Measurements from ENCODE around the gene LAMC3.
"Not testable (repeated sequence)": the region's sequence is repeated elsewhere in the genome, so short reads cannot be mapped to it uniquely, and the experiment has no call there.

The LAMC3 gene

DNA sequence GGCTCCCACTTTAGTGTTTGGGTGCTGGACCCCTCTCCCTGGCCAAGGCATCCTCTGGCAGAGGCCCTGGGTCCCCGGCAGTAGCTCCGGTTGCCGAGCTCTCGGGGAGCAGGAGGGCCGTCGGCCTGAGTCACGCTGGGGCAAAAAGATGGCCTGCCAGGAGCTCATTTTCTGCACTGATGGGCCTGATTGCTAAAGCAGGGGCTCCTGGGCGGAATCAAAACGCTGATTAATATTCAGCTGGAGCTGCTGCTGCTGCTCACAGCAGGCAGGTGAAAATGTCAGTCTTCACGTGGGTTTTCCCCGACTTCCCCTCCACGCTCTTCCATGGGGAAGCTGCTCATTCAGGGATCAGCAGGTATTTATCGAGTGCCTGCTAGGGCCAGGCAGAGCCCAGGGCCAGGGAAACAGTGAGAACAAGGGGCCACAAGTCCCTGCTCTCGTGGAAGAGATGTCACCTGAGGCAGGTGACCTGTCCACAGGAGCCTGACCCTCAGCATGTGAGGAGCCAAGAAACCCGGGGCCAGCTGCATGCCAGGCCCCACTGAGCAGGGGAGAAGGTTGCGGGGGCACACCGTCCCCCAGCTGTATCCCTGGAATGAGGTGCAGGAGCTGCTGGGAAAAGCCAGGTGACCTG, 22.1 kb downstream of the LAMC3 start:
- no peak for DNase-seq

DNA sequence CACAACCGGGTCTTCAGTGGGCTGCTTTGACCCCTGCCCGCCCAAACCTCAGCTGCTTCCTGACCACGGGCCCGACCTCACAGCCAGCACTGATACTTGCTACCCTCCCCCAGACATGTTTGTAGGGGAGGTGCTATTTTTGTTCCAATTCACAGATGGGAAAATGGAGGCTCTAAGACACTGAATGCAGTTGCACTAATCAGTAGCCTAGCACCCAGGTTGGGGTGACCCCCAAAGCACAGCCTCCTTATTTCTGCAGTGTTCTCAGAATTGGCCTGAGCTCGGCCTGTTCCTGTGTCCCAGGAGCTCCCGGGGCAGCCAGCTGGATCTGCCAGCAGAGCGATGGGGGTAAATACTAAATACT, 22.6 kb downstream of the LAMC3 start:
- no peak for DNase-seq

DNA sequence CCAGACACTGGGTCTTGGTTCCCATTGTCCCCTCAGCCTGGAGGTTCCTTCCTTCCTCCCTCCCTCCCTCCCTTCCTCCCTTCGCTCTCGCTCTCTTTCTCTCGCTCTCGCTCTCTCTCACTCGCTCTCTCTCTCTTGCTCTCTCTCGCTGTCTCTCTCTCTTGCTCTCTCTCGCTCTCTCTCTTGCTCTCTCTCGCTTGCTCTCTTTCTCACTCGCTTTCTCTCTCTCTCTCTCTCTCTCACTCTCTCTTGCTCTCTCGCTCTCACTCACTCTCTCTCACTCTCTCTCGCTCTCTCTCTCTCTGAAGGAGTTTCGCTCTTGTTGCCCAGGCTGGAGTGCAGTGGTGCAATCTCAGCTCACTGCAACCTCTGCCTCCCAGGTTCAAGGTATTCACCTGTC, 23.4 kb downstream of the LAMC3 start:
- DNase-seq = no peak

DNA sequence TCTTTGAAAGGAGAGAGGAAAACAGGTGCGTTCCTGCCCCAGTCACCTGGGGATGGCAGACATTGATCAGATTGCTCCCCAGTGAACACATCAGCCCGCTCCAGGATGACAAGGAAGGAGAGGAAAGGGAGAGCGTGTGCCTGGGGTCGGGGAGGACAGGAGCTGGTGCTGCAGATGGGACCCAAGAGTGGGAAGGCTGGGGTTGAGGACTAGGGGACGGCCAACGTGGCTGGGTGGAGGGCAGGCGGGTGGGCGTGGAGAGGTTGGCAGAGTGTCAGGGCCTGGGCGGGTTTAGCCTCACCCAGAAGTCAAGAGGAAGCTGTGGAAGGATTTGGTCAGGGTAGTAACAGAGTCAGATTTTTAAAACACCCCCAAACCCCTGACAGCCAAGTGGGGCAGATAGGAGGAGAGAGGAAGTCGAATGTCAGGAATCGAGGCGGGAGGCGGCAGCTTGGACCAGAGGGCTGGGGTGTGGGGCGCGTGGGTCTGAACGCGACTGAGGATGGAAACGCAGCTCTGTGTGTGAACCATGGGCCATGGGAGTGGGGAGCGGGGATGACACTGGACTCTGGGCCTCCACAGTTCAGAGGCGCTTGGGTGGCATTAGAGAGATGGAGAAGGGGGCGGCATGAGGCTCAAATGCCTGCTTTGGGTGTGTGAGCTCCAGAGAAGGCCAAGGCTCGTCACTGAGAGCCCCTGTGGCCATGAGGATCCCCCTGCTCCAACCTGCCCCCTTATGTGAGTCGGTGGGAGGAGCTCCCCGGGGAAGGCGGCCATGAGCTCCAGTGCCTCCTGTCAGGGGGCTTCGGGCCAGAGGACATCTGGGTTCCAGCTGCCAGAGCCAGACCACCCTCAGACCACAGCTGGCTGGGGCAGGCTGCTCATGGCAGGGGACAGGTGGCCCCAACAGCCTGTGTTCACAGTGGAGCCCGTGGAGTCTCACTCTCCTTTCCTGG, 24.6 kb downstream of the LAMC3 start:
- no peak for DNase-seq

DNA sequence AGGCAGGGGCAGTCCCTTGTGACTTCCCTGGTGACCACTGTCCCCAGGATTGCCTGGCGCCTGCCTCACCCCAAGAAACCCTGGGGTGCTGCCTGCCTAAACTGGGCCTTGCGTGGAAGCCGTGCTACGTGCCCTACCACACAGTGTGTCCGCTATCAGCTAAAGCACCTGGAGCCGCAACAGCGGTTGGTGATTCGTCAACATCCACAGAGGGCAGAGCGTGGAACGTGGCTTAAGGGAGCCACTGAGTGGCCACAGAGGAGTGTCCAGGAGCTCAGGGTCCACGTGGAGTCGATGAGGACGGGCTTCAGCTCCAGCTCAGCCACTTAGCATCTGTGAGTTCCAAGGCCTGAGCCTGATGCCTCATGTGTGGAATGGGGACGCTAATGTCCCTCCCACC, 25.3 kb downstream of the LAMC3 start:
- no peak for DNase-seq

DNA sequence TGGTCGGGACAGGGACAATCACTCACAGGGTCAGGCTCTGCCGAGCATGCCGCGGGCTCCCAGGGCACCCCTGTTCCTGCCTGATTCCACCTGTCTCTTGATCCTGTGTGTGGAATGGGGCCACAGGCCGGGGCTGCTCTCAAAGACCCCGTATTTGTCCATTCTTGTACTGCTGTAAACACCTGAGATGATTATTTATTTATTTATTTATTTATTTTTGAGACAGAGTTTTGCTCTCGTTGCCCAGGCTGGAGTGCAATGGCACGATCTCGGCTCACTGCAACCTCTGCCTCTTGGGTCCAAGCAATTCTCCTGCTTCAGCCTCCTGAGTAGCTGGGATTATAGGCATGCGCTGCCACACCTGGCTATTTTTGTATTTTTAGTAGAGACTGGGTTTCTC, 25.8 kb downstream of the LAMC3 start:
- not testable (repeated sequence) for DNase-seq

DNA sequence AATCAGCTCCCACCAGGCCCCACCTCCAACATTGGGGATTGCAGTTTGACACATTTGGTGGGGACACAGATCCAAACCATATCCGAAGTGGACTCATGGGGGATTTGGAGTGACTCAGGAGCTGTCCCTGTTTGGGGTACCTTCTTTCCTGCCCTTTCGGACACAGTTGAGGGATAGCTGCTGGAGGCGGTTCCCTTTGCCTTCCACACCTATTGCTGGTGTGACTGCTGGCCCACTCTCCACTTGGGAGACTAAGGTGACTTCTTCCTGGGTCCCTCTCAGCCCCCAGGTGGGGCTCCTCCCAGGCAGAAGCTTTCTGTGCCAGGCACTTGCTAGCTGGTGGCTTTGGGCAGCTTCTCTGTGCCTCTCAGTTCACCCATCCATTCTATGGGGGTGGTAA, 26.6 kb downstream of the LAMC3 start:
- no peak for DNase-seq

DNA sequence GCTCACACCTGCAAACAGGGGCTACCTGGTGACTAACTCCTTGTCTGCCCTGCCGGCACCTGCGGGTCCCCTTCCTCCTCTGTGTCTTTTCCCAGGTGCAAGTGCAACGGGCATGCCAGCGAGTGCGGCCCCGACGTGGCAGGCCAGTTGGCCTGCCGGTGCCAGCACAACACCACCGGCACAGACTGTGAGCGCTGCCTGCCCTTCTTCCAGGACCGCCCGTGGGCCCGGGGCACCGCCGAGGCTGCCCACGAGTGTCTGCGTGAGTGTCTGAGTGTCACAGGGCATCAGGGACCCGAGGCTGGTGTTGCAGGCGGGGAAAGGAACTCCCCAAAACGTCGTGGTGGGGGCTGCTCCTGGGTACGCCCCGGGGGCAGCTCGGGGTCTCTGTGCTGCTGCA, 27.1 kb downstream of the LAMC3 start:
- DNase-seq = no peak

DNA sequence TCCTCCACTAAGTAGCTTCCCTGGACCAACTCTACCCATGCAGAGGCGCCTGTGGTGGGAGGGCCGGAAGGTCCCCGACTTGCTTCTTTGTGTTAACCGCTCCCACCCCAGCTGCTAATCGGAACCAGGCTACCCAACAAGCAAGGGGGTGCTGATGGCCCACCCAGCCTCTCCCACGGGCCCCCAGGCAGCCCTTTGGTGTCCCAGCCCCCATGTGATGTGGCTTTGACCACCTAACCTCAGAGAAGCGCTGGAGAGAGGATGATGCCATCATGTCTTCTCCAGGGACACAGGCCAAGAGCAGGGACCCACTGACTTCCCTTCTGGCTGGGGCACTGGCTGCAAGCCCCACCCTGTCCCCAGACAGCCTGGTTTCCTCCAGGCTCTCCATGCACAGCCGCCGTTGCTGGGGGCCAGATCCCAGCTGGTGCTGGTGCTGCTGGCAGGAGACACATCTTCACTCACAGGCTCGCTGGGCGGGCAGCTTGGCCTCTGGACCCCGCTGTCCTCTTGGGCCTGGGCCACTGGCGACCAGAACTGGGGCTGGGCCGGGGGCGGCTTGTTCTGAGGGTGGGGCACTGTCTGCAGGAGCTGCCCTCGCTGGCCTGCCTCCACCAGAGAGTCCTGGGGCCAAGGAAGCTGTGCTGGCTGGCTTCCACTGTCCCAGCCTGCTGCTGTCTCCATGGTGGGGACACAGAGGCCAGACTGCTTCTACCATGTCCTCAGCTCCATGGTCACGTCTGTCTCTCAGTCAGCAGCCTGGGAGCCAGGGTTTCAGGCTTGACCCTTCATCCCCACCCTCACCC, 27.8 kb downstream of the LAMC3 start:
- no peak for DNase-seq

DNA sequence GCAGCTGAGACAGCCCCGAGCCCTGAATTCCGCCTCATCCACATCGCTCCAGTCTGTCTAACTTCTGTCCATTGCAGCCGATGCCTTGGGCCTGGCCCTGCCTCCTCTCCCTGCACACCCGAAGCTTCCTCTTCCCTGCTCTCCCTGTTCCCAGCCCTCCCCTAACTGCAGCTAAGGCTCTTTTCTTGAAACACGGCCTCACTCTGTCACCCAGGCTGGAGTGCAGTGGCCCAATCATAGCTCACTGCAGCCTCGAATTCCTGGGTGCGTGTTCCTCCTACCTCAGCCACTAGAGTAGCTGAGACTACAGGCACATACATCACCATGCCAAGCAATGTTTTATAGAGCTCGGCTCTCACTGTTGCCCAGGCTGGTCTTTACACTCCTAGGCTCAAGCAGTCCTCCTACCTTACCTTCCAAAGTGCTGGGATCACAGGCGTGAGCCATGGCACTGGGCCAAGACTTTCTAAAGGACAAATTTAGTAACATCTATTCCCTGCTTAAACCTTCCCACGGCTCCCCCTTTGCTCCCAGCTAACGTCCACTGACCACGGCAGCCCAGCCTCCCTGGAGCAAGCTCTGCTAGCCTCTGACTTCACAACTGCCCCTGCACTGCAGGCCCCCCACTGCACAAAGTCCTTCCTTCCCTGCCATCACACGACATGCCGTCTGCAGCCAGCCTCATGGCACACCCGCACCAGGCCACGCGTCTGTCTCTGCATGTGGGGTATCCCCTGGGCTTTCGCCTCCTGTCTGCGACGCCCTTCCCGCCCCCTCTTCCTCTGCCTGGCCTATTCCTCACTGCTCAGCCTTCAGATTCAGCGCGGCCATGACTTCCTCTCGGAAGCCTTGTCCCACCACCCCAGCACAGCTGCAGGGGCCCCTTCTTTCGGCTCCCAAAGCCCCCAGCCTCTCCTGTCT, 28.6 kb downstream of the LAMC3 start:
- no peak for DNase-seq

DNA sequence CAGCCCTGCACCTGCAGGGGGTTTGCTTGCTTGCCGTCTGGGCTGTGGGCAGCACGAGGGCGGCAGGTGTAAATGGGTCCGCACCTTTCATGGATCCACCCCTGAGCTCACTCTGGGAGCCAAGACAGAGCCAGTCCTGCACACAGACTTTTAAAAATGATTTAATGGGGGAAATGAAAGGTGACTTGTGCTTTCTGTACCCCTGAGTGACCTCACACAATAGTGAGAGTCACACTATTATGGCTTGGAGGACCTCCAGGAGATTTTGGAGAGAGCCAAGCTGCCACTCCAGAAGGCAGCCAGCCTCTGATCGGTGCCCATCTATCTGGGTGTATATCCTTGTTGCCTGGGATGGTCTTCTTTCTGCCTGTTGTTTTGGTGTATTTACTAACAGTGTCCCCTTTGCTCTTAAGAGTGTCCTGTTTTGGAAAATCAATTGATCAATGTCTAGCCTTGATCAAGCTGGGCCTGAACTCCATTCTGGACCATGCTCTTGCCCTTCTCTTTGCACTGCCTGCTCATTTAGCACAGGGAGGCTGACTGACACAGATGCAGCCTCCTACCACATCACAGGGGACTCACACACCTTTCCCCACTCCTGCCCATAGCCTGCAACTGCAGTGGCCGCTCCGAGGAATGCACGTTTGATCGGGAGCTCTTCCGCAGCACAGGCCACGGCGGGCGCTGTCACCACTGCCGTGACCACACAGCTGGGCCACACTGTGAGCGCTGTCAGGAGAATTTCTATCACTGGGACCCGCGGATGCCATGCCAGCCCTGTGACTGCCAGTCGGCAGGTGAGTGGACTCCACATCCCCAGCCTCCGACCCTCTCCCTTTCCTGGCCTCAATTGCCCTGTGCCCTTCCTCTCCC, 29.5 kb downstream of the LAMC3 start:
- no peak for DNase-seq

DNA sequence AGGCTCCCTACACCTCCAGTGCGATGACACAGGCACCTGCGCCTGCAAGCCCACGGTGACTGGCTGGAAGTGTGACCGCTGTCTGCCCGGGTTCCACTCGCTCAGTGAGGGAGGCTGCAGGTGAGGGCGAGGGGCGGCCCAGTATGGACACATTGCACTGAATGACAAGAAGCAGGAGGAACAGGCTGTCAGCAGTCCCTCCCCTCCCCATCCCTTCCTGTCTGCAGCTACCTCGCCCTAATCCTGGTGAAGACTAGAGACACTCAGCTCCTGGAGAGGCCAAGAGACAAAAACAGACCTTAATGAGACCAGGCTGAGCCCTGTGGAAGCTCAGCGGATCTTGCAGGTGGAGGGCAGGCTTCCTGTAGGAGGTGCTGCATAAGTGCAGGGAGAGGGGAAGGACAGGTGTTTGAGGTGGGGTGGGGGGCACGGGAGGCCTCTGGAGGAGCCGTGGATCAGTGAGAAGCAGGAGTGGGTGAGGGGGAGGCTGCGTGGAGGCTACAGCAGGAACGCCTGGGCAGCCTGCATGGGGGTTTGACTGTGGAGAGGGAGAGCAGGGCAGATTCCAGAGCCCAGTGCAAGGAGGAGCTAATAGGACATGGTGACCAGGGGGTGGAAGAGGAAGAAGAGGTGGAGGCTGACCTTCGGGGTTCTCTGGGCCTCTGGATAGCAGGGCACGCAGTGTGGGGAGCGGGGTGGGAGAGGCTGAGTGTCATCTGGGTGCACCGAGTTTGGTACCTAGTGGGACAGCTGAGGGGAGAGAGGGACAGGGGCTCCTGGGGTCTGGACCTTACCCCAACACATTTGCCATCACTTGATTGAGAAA, 30.4 kb downstream of the LAMC3 start:
- no peak for DNase-seq

DNA sequence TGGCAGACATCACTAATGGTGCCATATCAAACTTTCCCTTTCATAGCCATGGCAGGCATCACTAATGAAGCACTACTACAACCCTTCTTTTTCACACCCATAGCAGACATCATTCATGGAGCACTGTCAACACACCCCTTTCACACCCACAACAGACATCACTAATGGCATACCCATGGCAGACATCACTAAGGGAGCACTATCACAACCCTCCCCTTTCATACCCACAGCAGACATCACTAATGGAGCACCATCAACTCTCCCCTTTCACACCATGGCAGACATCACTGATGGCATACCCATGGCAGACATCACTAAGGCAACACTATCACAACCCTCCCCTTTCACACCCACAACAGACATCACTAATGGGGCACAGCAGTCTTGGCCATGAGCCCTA, 33.7 kb downstream of the LAMC3 start:
- DNase-seq = no peak

DNA sequence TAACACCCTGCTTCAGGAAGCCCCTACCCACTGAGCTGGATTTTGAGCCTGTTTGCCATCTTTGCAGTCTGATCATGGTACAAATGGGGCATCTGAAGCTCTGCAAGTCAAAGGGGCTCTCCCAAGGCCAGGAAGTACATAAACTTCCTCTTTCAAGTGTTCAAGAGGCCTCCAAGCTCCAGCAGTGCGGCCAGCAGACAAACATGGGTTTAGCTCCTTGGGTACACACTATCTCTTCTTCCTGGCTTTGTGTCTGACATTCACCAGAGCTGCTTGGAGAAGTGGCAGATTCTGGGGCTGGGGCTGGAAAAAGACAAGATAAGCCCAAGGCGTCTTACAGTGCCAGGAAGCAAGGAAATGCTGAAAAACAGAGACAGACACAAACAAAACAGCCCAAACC, 34.1 kb downstream of the LAMC3 start:
- DNase-seq = no peak

DNA sequence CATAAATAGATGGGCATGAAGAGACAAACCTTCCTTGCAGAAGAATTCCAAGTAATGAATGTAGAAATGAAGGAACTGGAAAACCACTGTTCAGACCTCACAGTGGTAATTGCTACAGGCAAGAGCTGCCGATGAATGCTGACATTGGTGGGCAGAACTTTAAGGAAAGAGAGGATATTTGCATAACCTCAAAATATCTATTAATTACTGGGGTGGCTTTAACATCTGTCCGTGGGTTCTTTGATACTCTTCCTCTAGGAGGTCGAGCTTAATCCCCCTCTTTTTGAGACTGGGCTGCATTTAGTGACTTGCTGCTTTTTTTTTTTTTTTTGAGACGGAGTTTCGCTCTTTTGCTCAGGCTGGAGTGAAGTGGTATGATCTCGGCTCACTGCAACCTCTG, 34.7 kb downstream of the LAMC3 start:
- no peak for DNase-seq

DNA sequence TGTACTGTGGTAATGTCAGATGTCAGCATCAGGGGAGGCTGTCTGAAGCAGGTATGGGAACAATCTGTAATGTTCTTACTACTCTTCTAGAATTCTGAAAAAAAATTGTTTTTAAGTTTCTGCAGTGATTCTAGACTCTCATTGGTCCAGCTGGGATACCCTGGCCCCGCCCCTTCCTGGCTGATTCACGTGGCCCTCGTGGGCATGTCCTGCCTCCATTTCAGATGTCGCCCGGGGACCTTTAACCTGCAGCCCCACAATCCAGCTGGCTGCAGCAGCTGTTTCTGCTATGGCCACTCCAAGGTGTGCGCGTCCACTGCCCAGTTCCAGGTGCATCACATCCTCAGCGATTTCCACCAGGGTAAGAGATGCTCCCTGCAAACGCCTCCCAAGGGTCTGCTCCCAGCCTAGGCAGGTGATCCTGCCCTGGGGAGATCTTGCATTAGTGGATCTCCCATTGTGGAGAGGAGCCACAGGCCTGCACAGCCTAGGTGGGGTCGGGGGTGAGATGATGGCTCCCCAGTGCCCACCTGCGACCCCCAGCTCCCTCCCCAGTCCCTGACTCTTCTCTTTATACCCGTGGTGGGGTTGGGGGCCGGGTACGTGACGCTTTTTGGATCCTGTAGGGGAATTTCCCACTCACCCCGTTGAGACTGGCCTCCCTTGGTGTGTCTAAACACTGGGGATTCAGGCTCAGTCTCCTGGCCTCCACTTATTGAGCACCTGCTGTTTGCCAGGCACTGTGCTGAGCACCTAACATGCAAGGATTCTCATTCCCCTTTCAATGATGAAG, 36.5 kb downstream of the LAMC3 start:
- DNase-seq = no peak

DNA sequence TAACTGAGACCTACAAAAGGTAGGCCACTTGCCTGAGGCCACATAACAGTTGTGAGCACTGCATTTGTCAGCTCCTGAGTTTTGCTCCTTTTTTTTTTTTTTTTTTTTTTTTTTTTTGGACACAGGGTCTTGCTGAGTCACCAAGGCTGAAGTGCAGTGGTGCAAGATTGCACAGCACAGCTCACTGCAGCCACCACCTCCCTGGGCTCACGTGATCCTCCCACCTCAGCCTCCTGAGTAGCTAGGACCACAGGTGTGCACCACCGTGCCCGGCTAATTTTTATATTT, 37.1 kb downstream of the LAMC3 start:
- no peak for DNase-seq

DNA sequence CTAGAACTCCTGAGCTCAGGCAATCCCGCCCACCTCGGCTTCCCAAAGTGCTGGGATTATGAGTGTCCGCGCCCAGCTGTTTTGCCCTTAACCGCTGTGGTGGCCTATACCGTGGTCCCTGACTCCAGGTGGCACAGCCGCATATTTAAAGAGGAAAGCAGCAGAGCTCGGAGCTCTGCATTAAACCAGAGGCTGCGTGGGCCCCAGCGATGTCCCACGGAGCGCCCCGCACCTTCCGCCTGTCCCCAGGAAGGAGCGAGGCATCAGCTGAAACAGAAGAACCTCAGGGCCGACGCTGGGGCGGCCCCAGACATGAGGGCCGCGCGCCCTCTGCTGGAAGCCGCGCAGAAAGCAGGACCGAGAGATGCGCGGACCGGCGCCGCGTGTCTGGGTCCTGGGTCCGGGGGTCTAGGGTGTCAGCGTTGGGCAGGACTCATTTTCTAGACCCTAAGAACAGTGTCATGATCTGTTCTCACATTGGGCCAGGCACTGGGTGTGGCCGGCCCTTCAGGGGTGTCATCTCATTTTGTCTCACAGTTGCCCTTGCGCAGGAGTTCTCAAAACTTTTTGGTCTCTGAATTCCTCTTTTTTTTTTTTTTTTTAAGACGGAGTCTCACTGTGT, 37.7 kb downstream of the LAMC3 start:
- DNase-seq = peak; percentile 39

DNA sequence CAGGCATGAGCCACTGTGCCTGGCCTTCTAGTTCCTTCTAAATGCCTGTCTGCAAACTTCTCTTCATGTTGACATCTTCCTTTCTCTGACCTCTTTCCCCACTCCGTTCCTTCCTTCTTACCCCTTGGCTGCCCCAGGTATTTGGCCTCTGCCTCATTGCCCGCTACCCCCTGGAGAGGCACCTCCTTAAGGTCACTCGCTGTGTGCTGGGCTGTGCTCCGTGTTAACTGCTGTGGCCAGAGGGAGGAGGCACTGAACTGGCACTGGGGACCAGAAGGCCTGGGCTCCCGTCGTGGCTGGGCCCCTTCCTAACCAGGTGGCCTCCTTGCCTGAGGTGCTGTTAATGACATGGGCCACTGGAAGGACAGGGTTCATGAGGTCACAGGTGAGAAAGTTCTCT, 39.4 kb downstream of the LAMC3 start:
- no peak for DNase-seq

All from effector CD8-positive, alpha-beta T cell (primary cell).